ENCODE data around the gene AKR7A3.
"Not testable (repeated sequence)": the region's sequence is repeated elsewhere in the genome, so short reads cannot be mapped to it uniquely, and the experiment has no call there.

DNA sequence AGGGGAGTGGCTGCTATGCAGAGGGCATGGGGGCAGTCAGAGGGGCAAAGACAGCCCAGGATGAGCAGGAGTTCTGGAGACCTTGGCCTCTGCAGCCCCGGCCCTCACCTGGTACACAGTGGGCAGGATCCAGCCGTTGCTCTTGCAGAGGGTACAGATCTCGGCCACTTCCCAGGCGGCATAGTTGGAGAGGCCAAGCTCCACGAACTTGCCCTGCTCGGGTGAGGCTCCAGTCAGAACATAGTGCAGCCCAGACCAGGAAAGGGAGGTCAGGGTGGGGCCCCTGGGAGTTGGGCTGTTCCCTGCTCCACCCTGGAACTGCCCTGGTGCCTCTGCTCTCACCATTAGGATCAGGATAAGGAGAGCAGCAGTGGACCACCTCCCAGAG, 18.2 kb downstream of the AKR7A3 start:
- TF ChIP-seq, protein P1, sequence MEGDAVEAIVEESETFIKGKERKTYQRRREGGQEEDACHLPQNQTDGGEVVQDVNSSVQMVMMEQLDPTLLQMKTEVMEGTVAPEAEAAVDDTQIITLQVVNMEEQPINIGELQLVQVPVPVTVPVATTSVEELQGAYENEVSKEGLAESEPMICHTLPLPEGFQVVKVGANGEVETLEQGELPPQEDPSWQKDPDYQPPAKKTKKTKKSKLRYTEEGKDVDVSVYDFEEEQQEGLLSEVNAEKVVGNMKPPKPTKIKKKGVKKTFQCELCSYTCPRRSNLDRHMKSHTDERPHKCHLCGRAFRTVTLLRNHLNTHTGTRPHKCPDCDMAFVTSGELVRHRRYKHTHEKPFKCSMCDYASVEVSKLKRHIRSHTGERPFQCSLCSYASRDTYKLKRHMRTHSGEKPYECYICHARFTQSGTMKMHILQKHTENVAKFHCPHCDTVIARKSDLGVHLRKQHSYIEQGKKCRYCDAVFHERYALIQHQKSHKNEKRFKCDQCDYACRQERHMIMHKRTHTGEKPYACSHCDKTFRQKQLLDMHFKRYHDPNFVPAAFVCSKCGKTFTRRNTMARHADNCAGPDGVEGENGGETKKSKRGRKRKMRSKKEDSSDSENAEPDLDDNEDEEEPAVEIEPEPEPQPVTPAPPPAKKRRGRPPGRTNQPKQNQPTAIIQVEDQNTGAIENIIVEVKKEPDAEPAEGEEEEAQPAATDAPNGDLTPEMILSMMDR (IDR thresholded peaks at IDR 0.05), result not testable (repeated sequence)
- not testable (repeated sequence) for TF ChIP-seq POLR2A, POLR2AphosphoS5 (IDR thresholded peaks at IDR 0.05)
